ENCODE results near the gene ITIH4.

Gene ITIH4

DNA sequence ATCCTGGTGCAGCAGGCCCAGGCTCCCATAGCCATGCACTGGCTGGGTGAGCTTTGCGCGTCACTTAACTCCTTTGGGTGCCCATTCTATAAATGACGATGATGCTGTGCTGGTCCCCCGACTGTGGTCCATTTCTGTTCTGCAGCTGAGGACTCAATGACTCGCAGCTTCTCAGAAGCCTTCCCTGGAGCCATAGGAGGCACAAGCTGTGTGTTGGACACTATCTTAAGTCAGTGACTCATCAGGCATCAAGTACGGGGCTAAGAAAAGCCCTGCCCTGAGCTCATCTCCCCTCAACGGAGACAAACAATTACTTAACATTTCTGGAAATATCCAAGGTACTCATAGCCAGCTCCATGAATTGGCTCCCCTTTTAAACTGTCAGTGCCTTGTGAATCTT lies 18.1 kb upstream of the ITIH4 start:
- H3K9me3 ChIP-seq (ENCODE audit: control insufficient read depth, insufficient read depth, low read length): no peaks in the 10 kb centered on the region
- H3K4me3 ChIP-seq (ENCODE audit: low read length): no peak overlapping the region
- H3K36me3 ChIP-seq (ENCODE audit: control insufficient read depth, low read length): peaks cover 9% of the 10 kb centered on the region
- H3F3A ChIP-seq (ENCODE audit: control insufficient read depth, insufficient read depth): no peaks in the 10 kb centered on the region
- H3K27ac ChIP-seq (ENCODE audit: low read depth, low read length): no peak overlapping the region
- H3K79me2 ChIP-seq (ENCODE audit: control insufficient read depth, low read length): no peaks in the 10 kb centered on the region
- H3K27me3 ChIP-seq (ENCODE audit: control insufficient read depth, low read length): no peaks in the 10 kb centered on the region
- no peaks in the 10 kb centered on the region for H4K20me1 ChIP-seq (ENCODE audit: control insufficient read depth, insufficient read depth, low read depth, low read length)
- H3K4me2 ChIP-seq (ENCODE audit: low read length): no peak overlapping the region
- TF ChIP-seq, protein P1, sequence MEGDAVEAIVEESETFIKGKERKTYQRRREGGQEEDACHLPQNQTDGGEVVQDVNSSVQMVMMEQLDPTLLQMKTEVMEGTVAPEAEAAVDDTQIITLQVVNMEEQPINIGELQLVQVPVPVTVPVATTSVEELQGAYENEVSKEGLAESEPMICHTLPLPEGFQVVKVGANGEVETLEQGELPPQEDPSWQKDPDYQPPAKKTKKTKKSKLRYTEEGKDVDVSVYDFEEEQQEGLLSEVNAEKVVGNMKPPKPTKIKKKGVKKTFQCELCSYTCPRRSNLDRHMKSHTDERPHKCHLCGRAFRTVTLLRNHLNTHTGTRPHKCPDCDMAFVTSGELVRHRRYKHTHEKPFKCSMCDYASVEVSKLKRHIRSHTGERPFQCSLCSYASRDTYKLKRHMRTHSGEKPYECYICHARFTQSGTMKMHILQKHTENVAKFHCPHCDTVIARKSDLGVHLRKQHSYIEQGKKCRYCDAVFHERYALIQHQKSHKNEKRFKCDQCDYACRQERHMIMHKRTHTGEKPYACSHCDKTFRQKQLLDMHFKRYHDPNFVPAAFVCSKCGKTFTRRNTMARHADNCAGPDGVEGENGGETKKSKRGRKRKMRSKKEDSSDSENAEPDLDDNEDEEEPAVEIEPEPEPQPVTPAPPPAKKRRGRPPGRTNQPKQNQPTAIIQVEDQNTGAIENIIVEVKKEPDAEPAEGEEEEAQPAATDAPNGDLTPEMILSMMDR (IDR thresholded peaks at IDR 0.05; ENCODE audit: low read depth, low read length, poor library complexity, severe bottlenecking): no peak
- no peak for TF ChIP-seq EZH2phosphoT487 (IDR thresholded peaks at IDR 0.05; ENCODE audit: borderline replicate concordance, low read length)
- no peaks in the 10 kb centered on the region for H3K4me1 ChIP-seq (ENCODE audit: control insufficient read depth, low read length)
- H3K9me2 ChIP-seq (replicated peaks; ENCODE audit: control insufficient read depth, low read length): no peaks in the 10 kb centered on the region

DNA sequence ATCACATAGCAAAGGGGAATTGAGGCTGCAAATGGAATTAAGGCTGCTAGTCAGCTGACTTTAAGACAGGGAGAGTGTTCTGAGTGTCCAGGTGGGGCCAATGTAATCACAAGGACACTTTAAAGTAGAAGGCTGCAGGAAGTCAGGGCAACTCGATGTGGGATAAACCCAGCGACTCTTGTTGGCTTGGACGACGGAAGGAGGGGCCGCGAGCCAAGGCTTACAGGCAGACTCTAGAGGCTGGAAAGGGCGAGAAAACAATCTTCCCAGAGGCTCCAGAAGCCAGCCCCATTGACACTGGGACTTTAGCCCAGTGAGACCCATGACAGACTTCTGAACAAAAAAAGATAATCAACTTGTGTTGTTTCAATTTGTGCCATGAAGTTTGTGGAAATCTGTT lies 17.3 kb upstream of the ITIH4 start:
- Histone ChIP-seq H3K27me3 (ENCODE audit: control insufficient read depth, low read length) (no peaks in the 10 kb centered on the region), H3K79me2 (ENCODE audit: control insufficient read depth, low read length) (no peaks in the 10 kb centered on the region), H3K9me3 (ENCODE audit: control insufficient read depth, insufficient read depth, low read length) (no peaks in the 10 kb centered on the region), H3K4me2 (ENCODE audit: low read length) (no peak overlapping the region), H3K36me3 (ENCODE audit: control insufficient read depth, low read length) (peaks cover 9% of the 10 kb centered on the region), H4K20me1 (ENCODE audit: control insufficient read depth, insufficient read depth, low read depth, low read length) (no peaks in the 10 kb centered on the region), H3K9me2 (replicated peaks; ENCODE audit: control insufficient read depth, low read length) (no peaks in the 10 kb centered on the region), H3K27ac (ENCODE audit: low read depth, low read length) (no peak overlapping the region), H3F3A (ENCODE audit: control insufficient read depth, insufficient read depth) (no peaks in the 10 kb centered on the region), H3K4me1 (ENCODE audit: control insufficient read depth, low read length) (no peaks in the 10 kb centered on the region), H3K4me3 (ENCODE audit: low read length) (no peak overlapping the region)
- TF ChIP-seq, protein P1 (IDR thresholded peaks at IDR 0.05; ENCODE audit: low read depth, low read length, poor library complexity, severe bottlenecking): no peak
- no peak for TF ChIP-seq EZH2phosphoT487 (IDR thresholded peaks at IDR 0.05; ENCODE audit: borderline replicate concordance, low read length)

DNA sequence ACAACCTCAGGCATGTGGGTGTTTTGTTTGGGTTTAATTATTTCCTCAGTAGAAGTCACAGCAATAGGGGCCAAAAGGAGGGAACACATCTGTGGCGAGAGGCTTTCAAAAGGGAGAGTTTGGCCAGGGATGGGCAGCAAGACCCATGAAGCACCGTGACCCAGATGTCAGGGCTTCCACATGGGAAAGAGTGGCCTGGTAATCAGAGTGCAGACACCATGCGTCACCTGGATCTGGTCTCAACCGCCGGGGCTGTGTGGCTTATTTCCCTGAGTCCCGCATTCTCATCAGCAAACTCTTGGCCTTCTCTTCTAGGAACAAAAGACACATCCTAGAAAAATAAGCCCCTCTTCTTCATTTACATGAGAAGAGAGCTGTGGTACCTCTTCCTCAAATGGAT lies 16.8 kb upstream of the ITIH4 start:
- H3K4me2 ChIP-seq (ENCODE audit: low read length): no peak overlapping the region
- H3K27ac ChIP-seq (ENCODE audit: low read depth, low read length): no peak overlapping the region
- TF ChIP-seq, protein P1 (IDR thresholded peaks at IDR 0.05; ENCODE audit: low read depth, low read length, poor library complexity, severe bottlenecking): no peak
- TF ChIP-seq EZH2phosphoT487 (IDR thresholded peaks at IDR 0.05; ENCODE audit: borderline replicate concordance, low read length): no peak
- no peaks in the 10 kb centered on the region for H3F3A ChIP-seq (ENCODE audit: control insufficient read depth, insufficient read depth)
- H3K4me1 ChIP-seq (ENCODE audit: control insufficient read depth, low read length): no peaks in the 10 kb centered on the region
- no peaks in the 10 kb centered on the region for H3K9me2 ChIP-seq (replicated peaks; ENCODE audit: control insufficient read depth, low read length)
- no peaks in the 10 kb centered on the region for H4K20me1 ChIP-seq (ENCODE audit: control insufficient read depth, insufficient read depth, low read depth, low read length)
- no peaks in the 10 kb centered on the region for H3K79me2 ChIP-seq (ENCODE audit: control insufficient read depth, low read length)
- no peak overlapping the region for H3K4me3 ChIP-seq (ENCODE audit: low read length)
- H3K27me3 ChIP-seq (ENCODE audit: control insufficient read depth, low read length): no peaks in the 10 kb centered on the region
- peaks cover 9% of the 10 kb centered on the region for H3K36me3 ChIP-seq (ENCODE audit: control insufficient read depth, low read length)
- no peaks in the 10 kb centered on the region for H3K9me3 ChIP-seq (ENCODE audit: control insufficient read depth, insufficient read depth, low read length)

Measured in DOHH2 (cell line).